H1 (cell line): ENCODE measurements around the gene GPC3. TPM values are rescaled to one million over a fixed set of nuclear protein-coding genes. Genes with fewer than 3 reads are reported as not detected.

ENCODE experiments used
- CTCF ChIA-PET: fragments of 300-600 bp; sonication (Branson Sonifier 250); formaldehyde crosslinking; loops from one replicate; lab custom pipeline; 2021; ENCODE audit not compliant: partially characterized antibody; lab: Charles Lee
- POLR2A ChIA-PET: fragments of 300-600 bp; sonication (Branson Sonifier 250); formaldehyde crosslinking; loops from one replicate; lab custom pipeline; 2021; ENCODE audit warnings: inconsistent platforms; ENCODE audit not compliant: partially characterized antibody; lab: Charles Lee
- DNase-seq, 2 experiments: peaks; one replicate each; pipeline versions ENCODE4 v3.0.0 to v3.0.0-alpha.2; 2010 to 2022; ENCODE audit warnings: low spot score in 2 of 2, low read depth in 1 of 2, mixed read lengths in 1 of 2
- FAIRE-seq: peaks from 2 replicates; lab custom pipeline; 2011; peaks lifted over from hg19 to GRCh38; lab: Jason Lieb, UNC
- H2AFZ ChIP-seq: 2 replicates; pipeline ENCODE4 v1.8.1; 2012; ENCODE audit warnings: low read length, inconsistent platforms
- H2AK5ac ChIP-seq: 2 replicates; pipeline ENCODE4 v1.6.1; 2013; ENCODE audit warnings: low read depth, low read length
- H2BK120ac ChIP-seq: replicated peaks from 2 replicates; pipeline ENCODE3; 2013; ENCODE audit warnings: low read depth, low read length, inconsistent platforms
- H2BK12ac ChIP-seq: 2 replicates; pipeline ENCODE4 v1.6.1; 2013; ENCODE audit warnings: low read depth, low read length
- H2BK15ac ChIP-seq: 2 replicates; pipeline ENCODE4 v1.6.1; 2013; ENCODE audit warnings: low read length
- H2BK20ac ChIP-seq: 2 replicates; pipeline ENCODE4 v1.6.1; 2013; ENCODE audit warnings: low read length
- H2BK5ac ChIP-seq: 2 replicates; pipeline ENCODE4 v1.6.1; 2013; ENCODE audit warnings: low read depth, low read length
- H3K14ac ChIP-seq: 2 replicates; pipeline ENCODE4 v1.6.1; 2013; ENCODE audit warnings: inconsistent platforms; ENCODE audit not compliant: insufficient read length
- H3K18ac ChIP-seq: 2 replicates; pipeline ENCODE4 v1.6.1; 2013; ENCODE audit warnings: low read length; ENCODE audit errors: extremely low read depth
- H3K23ac ChIP-seq: 2 replicates; pipeline ENCODE4 v1.6.1; 2013; ENCODE audit warnings: inconsistent platforms; ENCODE audit not compliant: insufficient read length
- H3K23me2 ChIP-seq: 2 replicates; pipeline ENCODE4 v1.6.1; 2013; ENCODE audit warnings: low read depth, low read length
- H3K27ac ChIP-seq: 2 replicates; pipeline ENCODE4 v1.6.1; 2011; ENCODE audit warnings: low read depth, low read length, inconsistent platforms
- H3K27me3 ChIP-seq, 4 experiments: replicated peaks in 1 of 4; 1 replicate in 1 of 4; 2 replicates in 3 of 4; pipeline versions ENCODE4 v1.6.1 to v1.8.1; 2011 to 2013; ENCODE audit warnings: low read length in 3 of 4, mild to moderate bottlenecking in 3 of 4, inconsistent platforms in 2 of 4, mixed read lengths in 2 of 4, moderate library complexity in 1 of 4; ENCODE audit not compliant: control insufficient read depth in 3 of 4, insufficient read depth in 3 of 4; ENCODE audit errors: extremely low read depth in 1 of 4
- H3K36me3 ChIP-seq, 4 experiments: 2 replicates each; pipeline versions ENCODE4 v1.6.1 to v1.8.1; 2011 to 2013; ENCODE audit warnings: mild to moderate bottlenecking in 4 of 4, low read length in 3 of 4, moderate library complexity in 2 of 4, control low read depth in 1 of 4, inconsistent platforms in 1 of 4; ENCODE audit not compliant: insufficient read depth in 4 of 4, control insufficient read depth in 2 of 4
- H3K4ac ChIP-seq: replicated peaks from 2 replicates; pipeline ENCODE3; 2013; ENCODE audit warnings: low read length, low read depth, mixed read lengths, inconsistent platforms; ENCODE audit not compliant: insufficient read length
- H3K4me1 ChIP-seq, 4 experiments: replicated peaks in 1 of 4; 1 replicate in 1 of 4; 2 replicates in 3 of 4; pipeline versions ENCODE4 v1.6.1 to v1.8.1; 2011 to 2013; ENCODE audit warnings: low read length in 3 of 4, inconsistent platforms in 2 of 4, mixed read lengths in 1 of 4; ENCODE audit not compliant: insufficient read depth in 4 of 4, control insufficient read depth in 3 of 4
- H3K4me2 ChIP-seq, 2 experiments: 2 replicates each; pipeline versions ENCODE4 v1.6.1 to v1.8.1; 2011 to 2013; ENCODE audit warnings: low read depth in 2 of 2, low read length in 2 of 2, control low read depth in 1 of 2, inconsistent platforms in 1 of 2, mild to moderate bottlenecking in 1 of 2; ENCODE audit not compliant: insufficient read depth in 1 of 2
- H3K4me3 ChIP-seq, 4 experiments: fragments of 200-600, 300-600 bp in 1 of 4; sonication (generic), shearing (Covaris generic), sonication (Bioruptor Twin) in 1 of 4; 2 replicates each; pipeline versions ENCODE4 v1.5.1 to v1.8.1; 2011 to 2016; ENCODE audit warnings: low read length in 4 of 4, low read depth in 3 of 4, control low read depth in 2 of 4, inconsistent platforms in 2 of 4, mild to moderate bottlenecking in 2 of 4, mixed read lengths in 1 of 4, moderate library complexity in 1 of 4; ENCODE audit not compliant: insufficient read depth in 2 of 4; ENCODE audit errors: extremely low read depth in 1 of 4
- H3K56ac ChIP-seq: replicated peaks from 2 replicates; pipeline ENCODE3; 2013; ENCODE audit warnings: low read depth, mild to moderate bottlenecking, mixed read lengths, low read length, inconsistent platforms; ENCODE audit not compliant: insufficient read length
- H3K79me1 ChIP-seq: 2 replicates; pipeline ENCODE4 v1.6.1; 2013; ENCODE audit warnings: low read depth, low read length, control low read depth
- H3K79me2 ChIP-seq, 2 experiments: 2 replicates each; pipeline versions ENCODE4 v1.6.1 to v1.8.1; 2012 to 2013; ENCODE audit warnings: low read length in 2 of 2, mild to moderate bottlenecking in 2 of 2, inconsistent platforms in 1 of 2; ENCODE audit not compliant: insufficient read depth in 2 of 2, control insufficient read depth in 1 of 2
- H3K9ac ChIP-seq, 4 experiments: replicated peaks in 1 of 4; 1 replicate in 1 of 4; 2 replicates in 3 of 4; pipeline versions ENCODE4 v1.6.1 to v1.8.1; 2011 to 2013; ENCODE audit warnings: low read depth in 3 of 4, low read length in 3 of 4, control low read depth in 2 of 4, mild to moderate bottlenecking in 2 of 4, moderate library complexity in 2 of 4, inconsistent platforms in 1 of 4; ENCODE audit errors: extremely low read depth in 1 of 4
- H3K9me3 ChIP-seq, 2 experiments: 2 replicates each; pipeline versions ENCODE4 v1.6.1 to v1.8.1; 2012 to 2013; ENCODE audit warnings: mild to moderate bottlenecking in 2 of 2, moderate library complexity in 2 of 2, control low read depth in 1 of 2, inconsistent platforms in 1 of 2, low read depth in 1 of 2, low read length in 1 of 2, mixed read lengths in 1 of 2; ENCODE audit not compliant: insufficient read depth in 2 of 2
- H4K20me1 ChIP-seq, 2 experiments: replicated peaks in 1 of 2; 2 replicates each; pipeline versions ENCODE3 to v1.8.1; 2011 to 2013; ENCODE audit warnings: inconsistent platforms in 2 of 2, low read length in 2 of 2, mild to moderate bottlenecking in 1 of 2; ENCODE audit not compliant: insufficient read depth in 2 of 2, control insufficient read depth in 1 of 2
- H4K5ac ChIP-seq: 2 replicates; pipeline ENCODE4 v1.6.1; 2013; ENCODE audit warnings: low read length, low read depth, mixed read lengths, inconsistent platforms; ENCODE audit not compliant: insufficient read length
- H4K8ac ChIP-seq: 2 replicates; pipeline ENCODE4 v1.8.0; 2013; ENCODE audit warnings: mild to moderate bottlenecking, moderate library complexity, low read length, inconsistent platforms; ENCODE audit not compliant: insufficient read depth; ENCODE audit errors: extremely low read depth
- H4K91ac ChIP-seq: replicated peaks from 2 replicates; pipeline ENCODE3; 2013; ENCODE audit warnings: low read length, mixed read lengths, inconsistent platforms; ENCODE audit not compliant: insufficient read length
- ATF3 ChIP-seq: IDR thresholded peaks from 2 replicates; pipeline ENCODE4 v1.6.1; 2011; ENCODE audit warnings: low read depth, mild to moderate bottlenecking, low read length; ENCODE audit not compliant: insufficient read depth
- BCL11A ChIP-seq, 2 experiments: IDR thresholded peaks; one replicate each; pipeline ENCODE4 v1.6.1; 2011; ENCODE audit warnings: low read depth in 2 of 2, low read length in 2 of 2, mild to moderate bottlenecking in 2 of 2
- CBX5 ChIP-seq: fragments of 300-800, 300-1000 bp; sonication (generic); IDR thresholded peaks from 2 replicates; pipeline ENCODE4 v1.7.1; 2016; ENCODE audit warnings: antibody characterized with exemption, low read length, low read depth
- EP300 ChIP-seq, 2 experiments: IDR thresholded peaks; 1 replicate in 1 of 2; 2 replicates in 1 of 2; pipeline ENCODE4 v1.6.1; 2011 to 2012; ENCODE audit warnings: low read depth in 2 of 2, low read length in 2 of 2, mild to moderate bottlenecking in 2 of 2, borderline replicate concordance in 1 of 2, inconsistent platforms in 1 of 2, moderate library complexity in 1 of 2
- HDAC6 ChIP-seq: IDR thresholded peaks from one replicate; pipeline ENCODE4 v1.7.1; 2012; ENCODE audit warnings: low read depth, mild to moderate bottlenecking, inconsistent platforms, low read length, moderate library complexity
- JUND ChIP-seq: IDR thresholded peaks from 2 replicates; pipeline ENCODE4 v1.6.1; 2011; ENCODE audit warnings: mild to moderate bottlenecking, improper control_type of control experiment, low read length
- KDM1A ChIP-seq: fragments of 200-600, 300-600 bp; sonication (generic); IDR thresholded peaks from 2 replicates; pipeline ENCODE4 v1.7.1; 2016; ENCODE audit warnings: mild to moderate bottlenecking, low read length, borderline replicate concordance
- NRF1 ChIP-seq: IDR thresholded peaks from 2 replicates; pipeline ENCODE4 v1.6.1; 2011; ENCODE audit warnings: mild to moderate bottlenecking, low read depth, low read length, improper control_type of control experiment
- POLR2AphosphoS5 ChIP-seq: IDR thresholded peaks from 2 replicates; pipeline ENCODE4 v1.6.1; 2011; ENCODE audit warnings: low read depth, low read length
- POU5F1 ChIP-seq: IDR thresholded peaks from 2 replicates; pipeline ENCODE4 v1.6.1; 2011; ENCODE audit warnings: low read depth, mild to moderate bottlenecking, low read length, moderate library complexity
- RAD21 ChIP-seq, 2 experiments: IDR thresholded peaks in 1 of 2; conservative IDR thresholded peaks in 1 of 2; 2 replicates each; pipeline ENCODE4 v1.6.1; 2011; ENCODE audit warnings: low read depth in 2 of 2, low read length in 2 of 2, improper control_type of control experiment in 1 of 2, inconsistent platforms in 1 of 2, mild to moderate bottlenecking in 1 of 2, moderate library complexity in 1 of 2
- SIX5 ChIP-seq: IDR thresholded peaks from 2 replicates; pipeline ENCODE4 v1.6.1; 2011; ENCODE audit warnings: mild to moderate bottlenecking, low read depth, low read length
- SUZ12 ChIP-seq: fragments of 200-600 bp; sonication (generic); IDR thresholded peaks from 2 replicates; pipeline ENCODE4 v1.6.1; 2012; ENCODE audit warnings: mild to moderate bottlenecking, inconsistent platforms, low read length, moderate library complexity, mixed read lengths
- TAF1 ChIP-seq: IDR thresholded peaks from 2 replicates; pipeline ENCODE4 v1.6.1; 2011; ENCODE audit warnings: mild to moderate bottlenecking, low read depth, low read length
- TBP ChIP-seq: IDR thresholded peaks from 2 replicates; pipeline ENCODE4 v1.6.1; 2011; ENCODE audit warnings: low read depth, low read length, improper control_type of control experiment
- WGBS, 2 experiments: shearing (Covaris generic) in 1 of 2; methylation state at CpG; one replicate each; pipeline versions ENCODE4 v1.1.6 to v1.1.7; 2013 to 2015; ENCODE audit warnings: low lambda C conversion rate in 2 of 2, mixed read lengths in 2 of 2, inconsistent platforms in 1 of 2, low coverage in 1 of 2, missing lambda C conversion rate in 1 of 2; ENCODE audit not compliant: insufficient replicate concordance in 2 of 2, insufficient coverage in 1 of 2, insufficient read length in 1 of 2; ENCODE audit errors: extremely low coverage in 1 of 2, missing lambda C conversion rate in 1 of 2; 5-methylcytosine and 5-hydroxymethylcytosine counted together
- polyA plus RNA-seq, 7 experiments: library from polyadenylated mRNA; depleted of rRNA in 3 of 7; stranded (reverse) in 5 of 7; unstranded in 2 of 7; fragments of >200 nt in 5 of 7; fragments of 200-250 nt in 2 of 7; gene quantifications; 1 replicate in 5 of 7; 2 replicates in 1 of 7; 4 replicates in 1 of 7; pipeline versions ENCODE4 v1.2.1 to v1.2.3, GENCODE V29; 2011 to 2013; ENCODE audit warnings: missing spikeins in 2 of 7, mixed read lengths in 2 of 7
- total RNA-seq: library from RNA; stranded (reverse); fragmentation: NEBNext Ultra II Directional; extraction: Animal tissue kit (Norgen Biotek cat#: 25700); gene quantifications from 2 replicates; pipeline ENCODE4 v1.2.1, GENCODE V29; 2021

GPC3 gene
- total and polyA plus RNA-seq, 2 of the 8 experiments (the other 6 are each of a cell fraction or from before 2014, with no cell fraction given), result 64.8 to 71.9 TPM

- 94% methylated on average over 1 of the region's 1 CpG; no CpG with 5 or more reads in 1 of the 2 experiments for WGBS, 2 experiments
- no peaks in the 10 kb centered on the region; a peak in 2 of 7 replicates for H3K4me1 ChIP-seq
- TF ChIP-seq TAF1 (no peak), SUZ12 (no peak), JUND (no peak), ATF3 (no peak), CBX5 (no peak), SIX5 (no peak), KDM1A (no peak), POLR2AphosphoS5 (no peak), HDAC6 (no peak), NRF1 (no peak), RAD21 (IDR thresholded peaks at IDR 0.05 in 1 of 2, conservative IDR thresholded peaks at IDR 0.05 in 1 of 2; ENCODE audit: low read depth in 2 of 2, low read length in 2 of 2) (no peak), EP300 (IDR thresholded peaks at IDR 0.05; ENCODE audit: borderline replicate concordance in 1 of 2, low read depth in 2 of 2, low read length in 2 of 2) (no peak), TBP (no peak), BCL11A (IDR thresholded peaks at IDR 0.05; ENCODE audit: low read depth in 2 of 2, low read length in 2 of 2) (no peak), POU5F1 (no peak)
Observed at GRCh38 chrX:133834771-133835170, 150.6 kb downstream of the GPC3 start.

More at GRCh38 chrX:133834771-133835170, 150.6 kb downstream of the GPC3 start:
- H2AFZ ChIP-seq, result no peak overlapping the region
- no peaks in the 10 kb centered on the region for H3K79me2 ChIP-seq
- no peak overlapping the region for H2BK15ac ChIP-seq
- H3K9ac ChIP-seq, result no peak overlapping the region
- no peak overlapping the region for H2BK5ac ChIP-seq
- DNase-seq (no peak), FAIRE-seq (no peak)
- no peaks in the 10 kb centered on the region for H3K36me3 ChIP-seq
- H4K91ac ChIP-seq, result no peak overlapping the region
- H3K9me3 ChIP-seq, result no peaks in the 10 kb centered on the region
- H3K14ac ChIP-seq, result no peak overlapping the region
- H3K27me3 ChIP-seq, result no peaks in the 10 kb centered on the region
- H3K56ac ChIP-seq, result no peak overlapping the region
- H2BK20ac ChIP-seq, result no peak overlapping the region
- no peak overlapping the region for H3K23ac ChIP-seq
- no peak overlapping the region for H4K8ac ChIP-seq
- no peak overlapping the region for H4K5ac ChIP-seq
- H3K4me2 ChIP-seq, result no peak overlapping the region
- no peak overlapping the region for H2BK12ac ChIP-seq
- H3K23me2 ChIP-seq, result no peaks in the 10 kb centered on the region
- ChIA-PET POLR2A (no interaction called here), CTCF (no interaction called here)
- no peak overlapping the region for H3K27ac ChIP-seq
- no peak overlapping the region for H2BK120ac ChIP-seq
- no peaks in the 10 kb centered on the region for H3K79me1 ChIP-seq
- H3K4me3 ChIP-seq, result no peak overlapping the region
- peaks cover 0 to 1% of the 10 kb centered on the region in 2 experiments for H4K20me1 ChIP-seq
- H2AK5ac ChIP-seq, result no peak overlapping the region
- H3K18ac ChIP-seq, result no peak overlapping the region
- no peak overlapping the region for H3K4ac ChIP-seq
